Activated CD4-positive, alpha-beta T cell treated with anti-CD3 and anti-CD28 coated beads, Interleukin-2, amount 50 U/mL, for 48 hours (primary cell): ENCODE data around the gene LACTB.

Source experiments
- DNase-seq, 2 experiments: peaks; one replicate each; pipeline ENCODE4 v3.0.0-alpha.2; 2020

The LACTB gene

DNA sequence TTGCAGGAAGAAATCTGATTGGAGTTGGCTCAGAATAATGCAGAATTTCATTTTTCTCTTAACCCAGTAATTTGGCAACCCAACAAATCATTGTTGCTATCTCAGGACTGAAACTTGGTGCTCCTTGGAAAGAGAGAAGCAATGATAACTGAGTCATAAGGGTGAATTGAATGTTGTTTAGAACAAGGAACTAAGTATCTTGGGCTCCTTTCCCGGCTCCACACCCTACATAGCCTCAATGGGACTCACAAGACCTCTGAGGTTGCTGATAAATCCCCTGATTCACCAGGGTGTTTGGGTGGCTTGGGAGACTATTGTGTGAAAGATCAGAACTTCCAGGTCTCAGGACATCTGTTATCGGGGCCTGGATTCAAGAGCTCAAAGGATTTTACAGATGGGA is 60.0 kb downstream of the LACTB start:
- no peak for DNase-seq

GRCh38 chr15:63185206-63185605 is 63.5 kb downstream of the LACTB start:
- no peak for DNase-seq

DNA sequence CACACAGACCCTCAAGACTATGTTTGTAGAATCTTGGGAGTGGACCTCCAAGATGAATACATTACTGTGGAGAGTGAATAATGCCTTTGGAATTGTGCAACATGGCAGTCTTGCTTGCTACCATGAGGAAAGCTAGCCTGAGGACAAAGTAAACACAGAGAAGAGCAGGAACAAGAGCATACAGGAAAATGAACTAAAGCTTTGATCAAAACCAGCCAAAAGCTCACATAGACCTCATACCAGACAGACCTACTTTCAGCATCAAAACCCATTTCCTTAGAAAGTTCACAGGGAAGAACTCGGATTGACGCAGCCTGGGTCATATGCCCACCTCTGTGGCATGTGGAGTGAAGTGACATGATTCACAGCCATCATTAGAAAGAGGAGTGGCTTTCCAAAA is 64.4 kb downstream of the LACTB start:
- no peak for DNase-seq

DNA sequence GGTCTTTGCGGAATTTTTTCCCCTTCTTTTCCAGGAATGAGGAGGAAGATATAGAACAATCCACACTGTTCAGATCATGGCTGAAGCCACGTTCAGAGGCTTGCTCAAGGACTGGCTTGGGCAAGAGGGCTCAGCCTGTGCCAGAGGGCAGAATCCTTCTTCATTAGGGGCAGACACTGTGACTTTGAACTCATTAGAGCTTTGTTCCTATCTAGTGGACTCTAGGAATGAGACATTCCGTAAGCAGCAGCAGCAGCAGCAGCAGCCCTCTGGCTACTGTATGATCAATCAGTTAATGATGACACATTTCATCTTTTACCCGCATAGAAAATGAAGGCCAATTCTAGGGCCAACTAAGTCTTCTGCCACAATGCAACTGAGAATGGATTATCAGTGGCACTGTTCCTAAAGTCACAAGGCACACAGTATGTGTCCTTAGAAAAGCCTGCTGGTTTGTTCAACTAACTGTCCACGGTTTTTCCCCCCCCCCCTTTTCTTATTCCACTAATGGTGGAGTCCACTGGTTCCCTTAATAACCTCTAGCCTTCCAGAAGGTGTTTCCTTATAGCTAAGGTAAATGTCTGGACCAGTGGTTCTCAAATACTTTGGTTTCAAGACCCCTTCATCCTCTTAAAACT is 66.0 kb downstream of the LACTB start:
- no peak for DNase-seq

DNA sequence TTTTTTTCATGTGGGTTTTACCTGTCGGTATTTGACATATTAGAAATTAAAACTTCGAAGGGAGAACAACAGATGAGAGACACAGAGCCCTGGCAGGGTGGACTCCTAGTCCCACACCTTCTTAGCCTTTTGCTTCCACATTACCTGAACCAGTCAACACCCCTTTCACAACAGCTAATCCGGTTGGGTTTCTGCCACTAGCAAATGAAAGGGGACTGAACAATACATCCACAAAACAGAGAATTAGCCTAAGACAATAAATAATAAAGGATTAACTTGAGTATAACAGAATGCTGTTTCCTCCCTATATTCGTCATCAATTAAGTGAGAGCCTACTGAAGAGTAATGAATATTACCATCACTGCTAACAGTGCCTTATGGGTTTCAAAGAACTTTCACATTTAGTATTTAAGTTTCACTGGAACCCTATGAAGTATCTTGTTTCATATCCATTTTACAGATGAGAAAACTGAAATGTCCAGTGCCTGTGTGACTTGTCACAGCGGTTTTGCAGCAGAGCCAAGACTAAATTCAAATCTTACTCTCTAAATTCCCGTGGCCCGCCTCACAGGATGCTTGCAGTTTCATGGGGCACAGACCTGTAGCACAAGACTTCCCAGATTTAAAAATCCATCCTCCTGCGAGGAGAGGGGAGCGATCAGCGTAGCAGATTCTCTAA is 66.7 kb downstream of the LACTB start:
- DNase-seq, result peak; percentile 46 to 64

DNA sequence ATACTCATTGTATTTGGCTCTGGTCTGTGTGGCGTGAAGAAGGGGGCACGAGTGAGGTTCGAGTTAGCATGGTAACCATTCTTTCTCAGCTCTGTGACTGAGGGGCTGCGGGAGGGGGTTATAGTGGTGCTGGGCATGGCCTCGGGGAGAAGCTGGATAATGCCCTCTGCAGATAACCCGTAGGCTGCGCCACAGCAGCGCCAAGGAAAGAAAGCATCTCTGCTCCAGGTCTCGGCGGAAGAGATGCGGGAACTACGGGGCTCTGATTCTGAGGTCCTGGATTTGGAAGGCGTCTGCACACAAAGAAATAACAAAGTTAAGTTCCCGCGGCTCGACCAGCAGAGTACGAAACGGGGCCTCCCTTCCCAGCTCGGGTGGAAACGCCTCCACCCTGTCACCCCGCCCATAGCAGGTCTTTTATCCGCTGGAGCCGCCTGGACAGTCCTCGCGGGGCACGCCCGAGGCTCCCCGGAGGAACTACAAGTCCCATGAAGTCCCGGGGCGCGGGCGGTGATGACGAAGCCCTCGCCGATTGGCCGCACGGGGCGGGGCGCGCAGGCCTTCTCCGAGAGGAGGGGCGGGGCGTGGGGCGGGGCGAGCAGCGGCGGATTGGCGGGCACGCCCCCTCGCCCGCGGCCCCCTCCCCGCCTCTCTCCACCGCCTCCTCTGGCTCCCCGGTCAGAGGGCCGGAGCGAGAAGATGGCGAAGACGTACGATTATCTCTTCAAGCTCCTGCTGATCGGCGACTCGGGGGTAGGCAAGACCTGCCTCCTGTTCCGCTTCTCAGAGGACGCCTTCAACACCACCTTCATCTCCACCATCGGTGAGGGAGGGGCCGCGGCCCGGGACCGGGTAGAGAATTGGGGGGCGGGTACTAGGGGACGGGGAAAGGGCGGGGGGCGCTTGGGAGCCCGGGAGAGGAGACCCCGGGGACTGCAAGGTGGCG is 67.5 kb downstream of the LACTB start, which contains the start of gene RAB8B:
Gene RAB8B, plus strand, starts transcription at position 681 of the 946 bp plus-strand sequence. Its CDS starts 19 bp downstream, at position 700.
- peak; percentile 99 to 100 for DNase-seq

- no peak for DNase-seq
These were observed 68.5 kb downstream of the LACTB start for GRCh38 chr15:63189941-63190768.

- DNase-seq, result no peak
These were observed 69.3 kb downstream of the LACTB start for GRCh38 chr15:63190769-63191649.
